ENCODE data around the gene KRT85. TPM values are rescaled to one million over a fixed set of nuclear protein-coding genes. Genes with fewer than 3 reads are reported as not detected.
"Not testable (repeated sequence)": the region's sequence is repeated elsewhere in the genome, so short reads cannot be mapped to it uniquely, and the experiment has no call there.

The KRT85 gene
- total RNA-seq, 1 donor from 2014 or later = not detected

DNA sequence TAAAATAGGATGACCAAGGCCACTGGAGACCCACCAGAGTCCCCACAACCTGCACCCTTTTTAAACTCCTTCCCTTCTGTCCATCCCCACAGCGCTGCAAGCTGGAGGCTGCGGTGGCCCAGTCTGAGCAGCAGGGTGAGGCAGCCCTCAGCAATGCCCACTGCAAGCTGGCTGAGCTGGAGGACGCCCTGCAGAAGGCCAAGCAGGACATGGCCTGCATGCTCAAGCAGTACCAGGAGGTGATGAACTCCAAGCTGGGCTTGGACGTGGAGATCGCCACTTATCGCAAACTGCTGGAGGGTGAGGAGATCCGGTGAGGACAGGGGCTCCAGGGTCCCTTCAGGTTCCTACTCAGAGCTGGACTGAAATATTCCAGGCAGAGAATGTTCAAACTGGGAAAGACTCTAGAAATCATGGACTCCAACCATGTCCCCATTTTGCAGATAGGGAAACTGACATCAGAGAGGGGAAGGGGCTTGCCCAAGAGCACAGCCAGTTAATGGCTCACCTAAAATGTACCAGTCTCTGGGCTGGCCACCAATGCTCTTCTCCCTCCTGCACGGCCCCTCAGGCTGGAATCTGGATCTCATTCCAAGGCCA, 17.2 kb downstream of the KRT85 start:
- FAIRE-seq = no peak
- TF ChIP-seq, protein P1, sequence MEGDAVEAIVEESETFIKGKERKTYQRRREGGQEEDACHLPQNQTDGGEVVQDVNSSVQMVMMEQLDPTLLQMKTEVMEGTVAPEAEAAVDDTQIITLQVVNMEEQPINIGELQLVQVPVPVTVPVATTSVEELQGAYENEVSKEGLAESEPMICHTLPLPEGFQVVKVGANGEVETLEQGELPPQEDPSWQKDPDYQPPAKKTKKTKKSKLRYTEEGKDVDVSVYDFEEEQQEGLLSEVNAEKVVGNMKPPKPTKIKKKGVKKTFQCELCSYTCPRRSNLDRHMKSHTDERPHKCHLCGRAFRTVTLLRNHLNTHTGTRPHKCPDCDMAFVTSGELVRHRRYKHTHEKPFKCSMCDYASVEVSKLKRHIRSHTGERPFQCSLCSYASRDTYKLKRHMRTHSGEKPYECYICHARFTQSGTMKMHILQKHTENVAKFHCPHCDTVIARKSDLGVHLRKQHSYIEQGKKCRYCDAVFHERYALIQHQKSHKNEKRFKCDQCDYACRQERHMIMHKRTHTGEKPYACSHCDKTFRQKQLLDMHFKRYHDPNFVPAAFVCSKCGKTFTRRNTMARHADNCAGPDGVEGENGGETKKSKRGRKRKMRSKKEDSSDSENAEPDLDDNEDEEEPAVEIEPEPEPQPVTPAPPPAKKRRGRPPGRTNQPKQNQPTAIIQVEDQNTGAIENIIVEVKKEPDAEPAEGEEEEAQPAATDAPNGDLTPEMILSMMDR (IDR thresholded peaks at IDR 0.05; ENCODE audit: insufficient read depth, low read length, severe bottlenecking) = no peak
- no peak overlapping the region for H3K4me3 ChIP-seq (ENCODE audit: low read depth, low read length)
- DNase-seq (ENCODE audit: low read depth) = no peak
- peaks cover 4% of the 10 kb centered on the region for H3K27me3 ChIP-seq (ENCODE audit: control insufficient read depth, insufficient read depth, low read length)
- H3K36me3 ChIP-seq (ENCODE audit: control insufficient read depth, insufficient read depth, low read length) = no peaks in the 10 kb centered on the region

DNA sequence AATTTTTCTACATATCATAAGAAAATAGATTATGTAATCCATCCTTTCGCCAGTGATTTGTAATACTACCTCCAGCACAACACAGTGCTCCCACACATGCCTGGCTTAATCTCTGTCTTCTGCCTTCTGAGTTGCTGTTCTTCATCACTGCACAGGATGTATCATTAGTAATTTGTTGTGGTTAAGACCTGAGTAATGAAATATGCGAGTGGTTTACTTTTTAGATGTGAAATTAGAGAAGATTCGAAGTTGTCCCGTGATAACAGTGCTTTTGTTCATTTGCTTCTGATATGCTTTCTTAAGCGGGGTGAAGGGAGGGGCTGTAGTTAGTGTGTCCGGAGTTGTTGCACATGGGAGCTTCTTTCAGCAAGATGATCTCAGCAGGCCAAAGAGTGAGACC, 18.1 kb downstream of the KRT85 start:
- Histone ChIP-seq H3K36me3 (ENCODE audit: control insufficient read depth, insufficient read depth, low read length) (no peaks in the 10 kb centered on the region), H3K27me3 (ENCODE audit: control insufficient read depth, insufficient read depth, low read length) (peaks cover 4% of the 10 kb centered on the region), H3K4me3 (ENCODE audit: low read depth, low read length) (no peak overlapping the region)
- TF ChIP-seq, protein P1 (IDR thresholded peaks at IDR 0.05; ENCODE audit: insufficient read depth, low read length, severe bottlenecking) = no peak
- peak; percentile 73 for DNase-seq (ENCODE audit: low read depth)
- no peak for FAIRE-seq

DNA sequence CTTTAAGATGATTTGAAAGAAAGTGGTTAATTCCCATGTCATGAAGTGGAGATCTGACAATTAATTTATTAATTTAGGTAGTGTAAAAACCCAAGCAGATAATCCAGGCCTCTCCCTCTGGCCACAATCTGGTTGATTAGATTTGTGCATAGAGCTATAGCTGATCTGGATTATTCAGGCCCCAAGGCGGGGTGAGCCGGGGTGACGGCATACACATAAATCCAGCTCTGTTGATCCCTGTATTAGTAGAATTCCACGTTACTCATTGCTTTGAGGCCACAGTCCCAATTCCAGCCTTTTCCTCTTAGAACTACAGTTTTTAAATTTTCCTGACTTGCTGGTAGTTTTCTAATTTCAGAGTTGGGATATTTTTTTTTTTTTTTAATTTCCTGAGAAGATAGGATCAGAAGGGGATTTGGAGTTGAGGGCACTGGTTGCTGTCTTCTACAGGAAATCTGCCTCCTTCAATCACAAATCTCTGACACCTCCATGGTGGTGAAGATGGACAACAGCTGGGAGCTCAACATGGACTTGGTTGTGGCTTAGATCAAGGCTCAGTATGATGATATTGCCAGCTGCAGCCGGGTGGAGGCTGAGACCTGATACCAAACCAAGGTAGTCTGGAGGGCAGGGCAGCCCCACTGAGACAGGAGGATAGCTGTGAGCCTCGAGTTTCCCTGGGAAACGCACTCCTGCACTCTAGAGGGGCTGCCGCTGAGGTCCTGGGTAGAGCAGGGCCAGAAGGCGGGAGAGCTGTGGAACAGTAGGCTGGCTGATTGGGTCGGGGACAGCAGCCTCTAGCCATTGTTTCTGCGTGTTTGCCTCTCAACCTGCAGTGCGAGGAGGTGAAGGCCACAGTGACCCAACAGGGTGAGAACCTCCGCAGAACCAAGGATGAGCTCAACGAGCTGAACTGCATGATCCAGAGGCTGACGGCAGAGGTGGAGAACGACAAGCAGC, 19.4 kb downstream of the KRT85 start:
- Histone ChIP-seq H3K36me3 (ENCODE audit: control insufficient read depth, insufficient read depth, low read length) (no peaks in the 10 kb centered on the region), H3K4me3 (ENCODE audit: low read depth, low read length) (no peak overlapping the region), H3K27me3 (ENCODE audit: control insufficient read depth, insufficient read depth, low read length) (peaks cover 2% of the 10 kb centered on the region)
- TF ChIP-seq, protein P1 (IDR thresholded peaks at IDR 0.05; ENCODE audit: insufficient read depth, low read length, severe bottlenecking) = no peak
- DNase-seq (ENCODE audit: low read depth) (no peak), FAIRE-seq (peak; percentile 64)

DNA sequence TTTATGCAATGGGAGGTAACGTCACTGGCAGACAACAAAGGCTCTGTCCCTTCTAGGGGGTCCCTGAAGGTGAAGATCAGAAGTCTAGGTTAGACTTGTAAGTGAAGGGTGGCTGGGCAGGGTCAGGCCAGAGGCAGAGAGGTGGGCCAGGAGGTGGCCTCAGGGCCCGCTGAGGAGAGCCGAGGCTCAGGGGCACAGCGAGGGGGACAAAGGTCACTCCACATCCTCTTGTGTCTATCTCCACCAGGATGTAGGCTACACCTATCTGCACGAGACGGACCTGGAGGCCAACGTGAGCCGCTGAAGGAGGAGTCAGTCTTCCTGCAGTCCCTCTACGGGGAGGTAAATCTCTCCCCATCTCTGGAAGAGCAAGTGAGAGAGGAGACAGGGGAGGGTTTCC, 20.3 kb downstream of the KRT85 start:
- Histone ChIP-seq H3K27me3 (ENCODE audit: control insufficient read depth, insufficient read depth, low read length) (peaks cover 2% of the 10 kb centered on the region), H3K36me3 (ENCODE audit: control insufficient read depth, insufficient read depth, low read length) (no peaks in the 10 kb centered on the region), H3K4me3 (ENCODE audit: low read depth, low read length) (no peak overlapping the region)
- FAIRE-seq (no peak), DNase-seq (ENCODE audit: low read depth) (no peak)
- TF ChIP-seq, protein P1 (IDR thresholded peaks at IDR 0.05; ENCODE audit: insufficient read depth, low read length, severe bottlenecking) = no peak

DNA sequence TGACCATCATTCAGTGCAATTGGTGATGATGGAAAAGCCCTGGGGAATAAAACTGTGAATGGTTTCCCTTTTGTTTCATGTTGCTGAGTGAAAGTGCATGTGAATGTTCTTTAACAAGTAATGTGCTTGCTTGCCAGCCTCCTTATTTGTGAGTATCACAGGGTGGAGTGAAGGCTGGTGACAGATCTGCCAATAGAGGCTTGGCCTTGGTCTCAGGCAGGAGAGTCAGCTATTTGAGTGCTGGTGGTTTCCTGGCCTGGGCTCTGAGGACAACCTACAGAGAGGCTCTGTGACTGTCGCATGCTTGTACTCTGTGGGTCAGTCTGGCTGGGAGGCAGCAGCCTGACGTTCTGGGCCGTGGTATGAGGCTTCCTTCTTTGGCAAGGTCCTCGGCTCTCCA, 20.7 kb downstream of the KRT85 start:
- H3K36me3 ChIP-seq (ENCODE audit: control insufficient read depth, insufficient read depth, low read length) = no peaks in the 10 kb centered on the region
- FAIRE-seq (peak; percentile 96), DNase-seq (ENCODE audit: low read depth) (no peak)
- TF ChIP-seq, protein P1 (IDR thresholded peaks at IDR 0.05; ENCODE audit: insufficient read depth, low read length, severe bottlenecking) = no peak
- no peaks in the 10 kb centered on the region for H3K27me3 ChIP-seq (ENCODE audit: control insufficient read depth, insufficient read depth, low read length)
- H3K4me3 ChIP-seq (ENCODE audit: low read depth, low read length) = no peak overlapping the region

DNA sequence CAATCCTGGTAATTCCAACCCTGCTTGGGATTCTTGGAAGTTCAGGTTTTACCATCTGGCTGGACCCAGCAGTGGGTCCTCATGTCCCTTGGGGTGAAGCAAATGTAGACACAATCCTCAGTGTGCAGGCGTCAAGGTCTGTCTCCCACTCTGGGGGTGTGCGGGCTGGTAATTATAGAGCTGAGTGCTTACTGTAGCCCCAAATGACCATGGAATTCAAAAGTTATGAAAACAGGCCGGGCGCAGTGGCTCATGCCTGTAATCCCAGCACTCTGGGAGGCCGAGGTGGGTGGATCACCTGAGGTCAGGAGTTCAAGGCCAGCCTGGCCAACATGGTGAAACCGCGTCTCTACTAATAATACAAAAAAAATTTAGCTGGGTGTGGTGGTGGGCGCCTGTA, 22.2 kb downstream of the KRT85 start:
- FAIRE-seq; H3K4me3 ChIP-seq (ENCODE audit: low read depth, low read length); H3K36me3 ChIP-seq (ENCODE audit: control insufficient read depth, insufficient read depth, low read length); H3K27me3 ChIP-seq (ENCODE audit: control insufficient read depth, insufficient read depth, low read length); DNase-seq (ENCODE audit: low read depth): not testable (repeated sequence)

Measured in bronchial epithelial cell (primary cell).